ENCODE results near the gene CACNA2D2.

- TF ChIP-seq CTCF (conservative IDR thresholded peaks at IDR 0.05; ENCODE audit: low read length), result peak; percentile 59
- TF ChIP-seq EZH2phosphoT487 (IDR thresholded peaks at IDR 0.05; ENCODE audit: borderline replicate concordance), result no peak
These were observed 115.3 kb downstream of the CACNA2D2 start for GRCh38 chr3:50388016-50388719.
